Embryonic facial prominence (tissue), 1 donor: Measurements from ENCODE around the gene IDUA.

Experiments
- DNase-seq: peaks from one replicate; pipeline ENCODE4 v3.0.0-alpha.2; 2016; ENCODE audit errors: extremely low spot score

Gene IDUA

DNA sequence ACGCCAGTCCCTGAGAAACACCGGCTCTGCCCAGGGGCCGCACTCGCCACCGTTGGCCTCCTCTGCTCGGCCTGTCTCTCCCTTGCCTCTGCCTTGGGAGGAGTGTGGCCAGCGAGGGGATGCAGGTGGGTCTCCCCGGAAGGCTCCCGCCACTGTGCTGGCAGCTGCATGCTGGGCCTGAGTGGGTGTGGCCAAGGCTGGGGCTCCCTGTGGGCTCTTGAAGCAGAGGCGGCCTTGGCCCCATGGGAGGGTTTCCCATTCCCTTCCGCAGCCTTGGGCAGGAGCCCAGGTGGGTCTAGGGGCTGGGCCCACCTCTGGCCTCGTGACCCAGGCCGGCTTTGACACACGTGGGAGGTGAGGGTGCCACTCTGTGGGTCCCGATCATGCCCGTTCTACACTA is 43.7 kb downstream of the IDUA start:
- DNase-seq = no peak

DNA sequence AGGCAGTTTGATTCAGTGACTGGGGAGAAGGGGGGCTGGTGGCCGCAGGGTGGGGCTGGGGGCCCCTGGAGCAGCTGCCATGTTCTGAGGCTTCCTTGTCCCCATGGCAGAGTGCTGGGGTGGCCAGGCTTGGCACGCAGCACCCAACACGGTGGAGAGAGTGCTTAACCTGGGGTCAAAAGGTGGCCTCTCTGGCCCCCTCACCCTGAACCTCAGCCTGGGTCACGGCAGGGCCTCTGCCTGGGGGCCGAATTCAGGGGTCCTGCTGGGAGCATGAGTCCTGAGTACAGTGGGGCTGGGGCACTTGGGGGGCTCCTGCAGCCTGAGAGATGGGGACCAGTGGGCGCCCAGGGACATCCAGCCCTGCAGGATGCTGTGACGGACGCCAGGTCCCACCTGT is 44.5 kb downstream of the IDUA start:
- no peak for DNase-seq

DNA sequence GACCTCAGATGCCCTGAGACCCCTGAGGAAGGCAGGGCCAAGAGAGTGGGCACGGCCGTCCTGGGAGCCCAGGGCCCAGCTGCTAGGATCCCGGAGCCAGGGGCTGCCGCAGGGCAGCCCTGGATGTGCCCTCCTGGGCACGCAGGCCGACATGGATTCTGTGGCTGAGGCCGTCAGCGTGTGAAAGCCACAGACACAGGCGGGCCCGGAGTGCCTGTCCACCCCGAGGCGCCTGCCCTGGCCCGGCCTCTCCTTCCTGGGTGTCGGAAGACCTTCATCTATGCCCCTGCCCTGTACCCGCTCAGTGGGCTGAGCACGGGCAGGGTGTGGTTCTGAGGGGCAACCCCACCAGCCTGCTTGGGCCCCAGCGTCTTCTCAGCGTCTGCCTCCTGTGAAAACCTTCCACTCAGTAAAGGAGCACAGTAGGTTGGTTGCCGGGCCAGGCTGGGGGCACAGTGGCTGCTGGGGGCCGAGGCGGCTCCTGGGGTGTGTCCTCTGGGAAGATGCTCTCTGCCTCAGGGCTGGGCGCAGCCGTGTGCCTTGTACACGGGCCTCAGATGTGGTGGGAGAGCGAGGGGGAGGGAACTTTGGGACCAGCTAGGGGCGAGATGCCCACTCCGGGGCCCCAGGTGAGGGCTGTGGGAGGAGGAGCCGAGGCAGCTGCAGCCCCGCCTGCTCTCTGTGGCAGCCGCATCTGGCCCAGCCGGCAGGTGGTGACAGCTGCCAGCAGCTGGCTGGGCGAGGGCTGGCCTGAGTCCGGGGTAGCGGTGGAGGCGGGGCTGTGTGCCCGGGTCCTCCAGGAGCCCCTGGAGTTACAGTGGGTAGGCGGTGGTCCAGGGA is 45.3 kb downstream of the IDUA start:
- no peak for DNase-seq

DNA sequence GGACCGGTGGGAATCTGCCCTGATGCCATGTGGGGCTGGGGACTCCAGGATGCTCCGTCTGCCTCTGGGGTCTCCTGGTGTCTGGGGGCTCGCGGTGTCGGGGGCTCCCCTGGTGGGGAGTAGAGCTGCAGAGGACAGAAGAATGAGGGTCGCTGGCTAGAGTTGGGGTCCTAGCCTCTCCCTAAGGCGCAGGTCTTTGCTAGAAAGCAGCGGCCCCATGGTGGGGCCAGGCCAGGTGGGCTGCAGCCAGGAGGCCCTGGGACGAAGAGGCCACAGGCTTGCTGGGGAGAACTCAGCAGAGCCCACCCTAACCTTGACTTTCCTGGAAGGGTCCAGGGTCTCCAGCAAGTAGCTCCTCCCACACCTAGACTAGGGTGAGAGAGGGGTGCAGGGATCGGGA is 46.0 kb downstream of the IDUA start:
- no peak for DNase-seq

DNA sequence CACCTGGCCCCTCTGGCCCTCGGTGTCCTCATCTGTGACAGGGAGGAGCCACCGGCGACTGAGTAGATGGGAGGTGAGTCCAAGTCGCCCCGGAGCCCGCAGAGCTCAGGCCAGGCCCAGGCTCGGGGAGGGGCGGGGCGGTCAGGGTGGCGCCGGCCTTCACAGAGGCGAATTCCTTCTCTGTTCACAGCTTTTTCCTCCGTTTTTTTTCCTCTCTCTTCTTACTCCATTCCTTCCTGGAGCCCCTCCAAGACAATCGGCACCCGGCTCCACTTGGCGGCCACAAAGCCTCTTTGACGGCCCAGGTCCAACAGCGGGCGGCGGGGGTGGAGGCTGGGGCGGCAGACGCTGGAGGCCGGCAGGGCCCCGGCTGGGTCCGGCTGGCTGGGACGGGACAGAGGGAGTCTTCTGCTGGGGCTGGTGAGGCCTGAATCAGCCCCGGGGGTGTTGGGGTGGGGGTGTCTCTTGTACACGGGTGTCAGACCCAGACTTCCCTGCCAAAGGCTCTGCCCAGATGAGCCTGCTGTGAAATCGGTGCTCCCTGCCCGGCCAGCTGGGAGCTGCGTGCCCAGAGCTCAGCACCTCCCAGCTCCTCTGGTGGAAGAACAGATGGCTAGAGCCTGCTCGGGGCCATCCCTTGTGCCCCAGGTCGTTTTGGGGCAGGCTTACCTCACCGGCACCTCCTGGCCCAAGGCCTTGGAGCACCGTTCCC is 47.2 kb downstream of the IDUA start:
- DNase-seq = no peak

DNA sequence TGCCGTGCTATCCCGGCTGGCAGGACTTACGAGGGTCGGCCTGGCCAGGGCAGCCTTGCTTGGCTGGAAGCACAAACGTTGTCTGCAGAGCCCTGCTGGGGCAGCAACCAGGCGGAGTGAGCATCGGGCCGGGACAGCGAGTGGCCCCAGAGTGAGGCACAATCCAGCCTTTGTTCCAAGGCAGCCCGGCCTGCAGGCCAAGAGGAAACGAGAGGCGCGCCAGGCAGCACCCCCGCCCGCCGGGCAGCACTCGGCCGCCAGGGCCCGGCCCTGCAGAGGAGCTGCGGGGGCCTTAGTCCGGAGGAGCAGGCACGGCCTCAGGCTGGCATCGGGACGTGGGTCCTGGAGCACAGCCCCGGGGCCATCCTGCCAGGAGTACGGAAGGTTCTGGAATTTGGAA is 48.7 kb downstream of the IDUA start:
- no peak for DNase-seq

DNA sequence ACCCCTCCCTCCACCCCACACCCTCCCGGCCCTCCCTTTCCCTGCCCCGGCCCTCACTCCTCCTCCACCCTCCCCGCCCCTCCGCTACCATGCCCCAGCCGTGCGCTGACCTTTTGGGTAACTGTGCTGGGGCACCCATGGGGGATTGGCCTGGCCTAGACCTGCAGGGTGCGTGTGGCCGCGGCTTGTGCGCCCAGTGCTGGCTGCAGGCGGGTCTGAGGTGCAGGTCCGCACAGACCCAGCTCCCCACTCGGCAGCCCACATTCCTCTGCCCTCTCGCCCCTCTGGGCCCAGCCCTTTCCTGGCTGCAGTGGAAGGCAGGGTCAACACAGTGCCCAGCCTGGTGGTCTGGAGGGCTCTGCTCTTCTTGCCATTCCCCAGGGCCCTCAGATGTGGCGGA is 49.3 kb downstream of the IDUA start:
- no peak for DNase-seq

DNA sequence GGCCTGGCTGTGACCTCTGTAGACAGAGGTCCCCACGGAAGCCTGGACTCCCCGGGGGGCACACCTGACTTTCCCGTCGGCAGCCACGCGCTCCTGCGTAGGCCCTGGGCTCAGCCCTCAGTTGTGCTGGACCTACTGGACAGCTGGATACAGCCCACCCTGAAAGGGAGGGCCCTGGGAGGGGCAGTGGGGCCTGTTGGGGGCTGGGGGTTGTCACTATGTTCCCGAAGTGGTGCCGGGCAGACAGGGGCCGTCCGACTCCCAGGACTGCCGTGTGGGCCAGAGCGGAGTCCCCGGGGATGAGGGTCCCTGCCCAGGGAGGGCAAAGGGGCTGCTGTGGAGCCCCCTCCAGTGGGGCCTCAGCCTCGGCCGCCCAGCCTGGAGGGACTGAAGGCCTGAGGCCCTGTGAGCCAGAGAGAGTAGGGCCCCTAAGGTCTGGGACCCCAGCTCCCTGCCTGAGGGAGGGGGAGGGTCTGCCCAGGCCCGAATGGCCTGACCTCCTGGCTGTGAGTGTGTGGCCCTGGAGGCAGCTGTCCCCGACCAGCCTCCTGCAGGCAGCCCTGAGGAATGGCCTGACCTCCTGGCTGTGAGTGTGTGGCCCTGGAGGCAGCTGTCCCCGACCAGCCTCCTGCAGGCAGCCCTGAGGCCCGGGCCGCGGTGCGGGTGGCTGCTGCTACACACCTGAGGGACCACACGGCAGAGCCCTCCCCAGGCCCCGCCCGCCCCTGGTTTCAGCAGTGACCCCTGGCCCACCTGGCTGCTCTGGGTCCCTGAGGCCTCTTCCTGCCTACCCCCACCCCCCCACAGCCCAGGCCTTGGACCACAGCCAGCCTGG is 50.3 kb downstream of the IDUA start:
- DNase-seq = no peak

DNA sequence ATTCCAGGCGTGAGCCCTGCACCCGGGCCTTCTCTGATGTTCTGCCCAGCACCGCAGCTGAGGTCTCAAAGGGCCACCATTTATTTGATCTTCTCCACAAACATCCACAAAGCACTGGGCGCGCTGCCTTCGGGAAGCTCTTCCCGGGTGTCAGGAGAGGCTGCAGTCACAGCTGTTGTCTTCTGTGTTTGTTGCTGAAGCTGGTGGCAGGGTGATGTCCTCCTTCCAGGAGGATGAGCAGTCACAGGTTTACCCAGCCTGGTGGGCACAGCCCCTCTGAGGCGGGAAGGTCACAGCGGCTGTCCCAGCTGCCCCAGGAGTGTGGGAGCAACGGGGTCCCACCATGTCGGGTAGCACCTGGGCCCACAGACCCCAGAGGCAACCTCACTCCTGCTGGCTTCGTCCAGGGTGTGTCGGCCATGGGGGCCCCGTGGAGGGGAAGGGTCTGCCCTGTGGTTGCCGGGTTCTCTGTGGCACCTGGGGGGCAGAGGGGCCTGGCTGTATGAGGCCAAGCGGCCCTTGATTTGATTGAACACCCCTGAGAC is 52.2 kb downstream of the IDUA start:
- DNase-seq = no peak

DNA sequence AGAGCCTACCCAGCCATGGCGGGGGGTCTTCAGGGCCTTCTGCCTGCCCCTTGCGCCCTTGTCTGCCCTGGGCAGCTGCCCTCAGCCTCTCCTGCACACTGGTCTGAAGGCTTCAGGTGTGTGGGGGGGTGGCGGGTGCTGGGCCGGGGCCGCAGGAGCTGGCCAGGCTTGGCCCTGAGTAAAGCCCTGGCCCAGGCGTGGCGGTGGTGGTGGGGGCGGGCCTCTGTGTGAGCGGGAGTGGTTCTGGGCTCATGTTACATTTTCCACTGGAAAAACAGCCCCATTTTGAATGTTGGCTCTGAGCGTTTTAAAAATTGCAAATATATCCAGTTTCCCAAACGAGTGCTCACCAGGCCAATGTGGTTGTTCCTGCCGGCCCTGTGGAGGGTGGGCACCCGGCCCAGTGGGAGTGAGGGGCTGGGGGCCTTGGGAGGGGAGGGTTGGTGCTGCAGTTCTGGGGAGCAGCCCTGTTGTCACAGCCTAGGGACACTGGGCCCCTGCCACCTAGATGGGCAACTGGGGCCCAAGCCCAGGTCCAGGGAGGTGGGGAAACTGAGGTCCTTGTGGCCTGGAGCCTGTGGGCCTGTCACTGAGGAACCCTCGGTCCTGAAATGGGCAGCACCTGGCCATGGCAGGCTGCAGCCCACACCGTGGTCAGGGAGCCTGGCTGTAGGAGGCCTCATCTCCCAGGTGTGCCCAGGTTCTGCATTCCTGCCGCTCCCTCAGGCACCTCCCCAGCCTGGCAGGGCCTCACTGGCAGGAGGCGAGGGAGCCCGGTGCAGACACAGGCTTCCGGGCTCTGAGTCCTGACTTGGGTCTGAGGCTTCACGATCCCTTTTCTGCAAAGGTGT is 52.9 kb downstream of the IDUA start:
- DNase-seq = peak; percentile 77

DNA sequence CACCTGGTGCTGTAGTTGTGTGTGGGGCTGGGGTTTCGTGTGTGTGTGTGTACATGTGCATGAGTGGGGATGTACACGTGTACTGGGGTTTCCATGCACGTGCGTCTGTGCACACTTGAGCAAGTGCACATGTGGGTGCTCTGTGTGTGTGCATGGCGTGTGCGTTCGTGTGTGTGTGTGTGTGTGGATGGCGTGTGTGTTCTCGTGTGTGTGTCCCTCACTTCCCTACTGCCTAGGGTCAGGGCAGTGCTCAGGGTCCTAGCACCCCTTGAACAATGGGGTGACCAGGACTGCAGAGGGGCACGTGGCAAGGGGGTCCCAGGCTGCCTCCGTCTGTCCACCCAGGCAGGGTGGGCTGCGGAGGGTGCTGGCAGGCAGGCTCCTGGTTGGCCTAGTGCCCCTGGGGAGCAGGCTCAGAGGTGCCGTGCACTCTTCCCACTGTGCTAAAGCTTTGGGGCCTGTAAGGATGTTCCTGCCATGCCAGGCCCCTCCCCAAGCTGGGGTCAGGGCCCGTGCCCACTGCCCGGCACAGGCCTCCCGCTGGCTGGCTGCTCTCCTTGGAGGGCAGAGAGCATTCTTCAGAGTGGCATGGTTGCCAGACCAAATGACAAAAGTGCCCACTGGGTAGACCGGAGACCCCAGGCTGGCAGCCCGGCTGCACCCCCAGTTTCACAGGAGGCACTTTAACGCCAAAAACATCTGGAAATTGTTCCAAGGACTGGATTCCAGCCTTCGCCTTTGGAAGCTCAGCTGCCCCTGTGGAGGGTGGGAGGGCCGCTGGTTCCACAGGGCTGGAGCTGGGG is 53.7 kb downstream of the IDUA start:
- no peak for DNase-seq

DNA sequence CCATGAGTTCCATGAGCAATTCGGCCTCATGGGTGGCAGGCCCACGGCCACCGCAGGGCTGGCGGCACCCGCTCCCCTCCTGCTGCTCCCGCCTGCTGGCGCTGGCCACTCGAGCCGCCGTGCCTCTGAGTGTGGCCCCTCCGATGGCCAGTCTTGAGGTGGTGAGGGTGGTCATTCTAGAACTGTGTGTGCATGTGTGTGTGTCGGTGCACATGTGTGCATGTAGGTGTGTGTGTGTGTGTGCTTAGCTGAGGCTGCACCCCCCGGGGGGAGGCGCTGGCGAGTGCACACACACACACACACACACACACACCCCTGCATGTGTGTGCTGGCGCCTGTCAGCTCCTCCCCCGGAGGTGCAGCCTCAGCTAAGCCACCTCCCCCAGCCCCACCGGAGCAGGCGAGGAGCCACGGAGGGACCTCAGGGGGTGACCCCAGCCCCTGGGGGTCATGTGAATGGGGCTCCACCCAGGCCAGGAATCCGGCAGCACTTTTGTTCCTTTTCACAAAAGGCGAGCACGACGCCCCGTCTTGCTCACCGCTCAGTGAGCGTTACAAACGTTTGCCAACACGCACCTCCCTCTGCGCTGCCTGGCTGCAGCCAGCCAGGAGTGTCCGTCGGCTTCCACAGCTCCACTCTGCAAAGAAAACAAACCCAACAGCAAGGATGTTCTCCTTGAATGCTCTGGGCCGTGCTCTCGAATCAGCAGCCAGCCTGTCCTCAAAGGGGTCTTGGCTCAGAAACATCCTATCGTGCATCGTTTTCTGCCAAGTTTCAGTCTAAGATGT is 54.5 kb downstream of the IDUA start:
- no peak for DNase-seq

DNA sequence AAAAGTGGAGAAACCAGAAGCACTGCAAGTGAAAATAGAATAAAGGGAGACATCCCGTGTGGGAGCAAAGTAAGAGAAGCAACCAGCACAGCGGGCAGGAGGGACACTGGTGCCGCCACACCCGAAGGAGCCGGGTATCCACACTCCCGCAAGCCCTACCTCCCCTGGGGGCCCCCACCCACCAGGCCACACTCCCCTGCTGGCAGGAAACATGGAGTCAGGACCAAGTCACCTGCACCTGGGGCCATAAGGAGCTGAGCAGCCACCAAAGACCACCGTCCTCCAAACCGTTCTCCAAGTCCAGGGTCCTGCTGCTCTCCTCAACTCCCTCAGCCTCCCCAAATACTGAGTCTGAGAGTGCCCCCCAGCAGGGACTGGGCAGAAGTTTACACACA is 55.1 kb downstream of the IDUA start:
- no peak for DNase-seq

DNA sequence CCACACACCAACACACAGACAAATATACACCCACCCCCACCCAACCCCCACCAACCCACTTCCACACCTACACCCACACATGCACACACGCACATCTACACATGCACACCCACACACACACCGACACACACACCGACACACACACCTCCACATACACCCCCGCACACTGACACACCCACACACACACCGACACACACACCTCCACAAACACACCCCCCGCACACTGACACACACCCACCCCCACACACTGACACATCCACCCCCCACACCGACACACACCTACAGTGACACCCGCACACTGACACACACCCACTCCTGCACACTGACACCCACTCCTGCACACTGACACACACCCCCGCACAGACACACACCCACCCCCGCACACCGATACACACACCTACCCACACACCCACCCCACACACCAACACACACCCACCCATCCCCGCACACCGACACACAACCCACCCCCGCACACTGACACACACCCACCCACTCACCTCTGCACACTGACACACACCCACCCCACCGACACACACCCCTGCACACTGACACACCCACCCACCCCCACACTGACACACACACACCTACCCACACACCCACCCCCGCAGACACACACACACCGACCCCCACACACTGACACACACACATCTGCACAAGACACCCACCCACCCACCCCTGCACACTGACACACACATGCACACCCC is 55.7 kb downstream of the IDUA start:
- DNase-seq = no peak

DNA sequence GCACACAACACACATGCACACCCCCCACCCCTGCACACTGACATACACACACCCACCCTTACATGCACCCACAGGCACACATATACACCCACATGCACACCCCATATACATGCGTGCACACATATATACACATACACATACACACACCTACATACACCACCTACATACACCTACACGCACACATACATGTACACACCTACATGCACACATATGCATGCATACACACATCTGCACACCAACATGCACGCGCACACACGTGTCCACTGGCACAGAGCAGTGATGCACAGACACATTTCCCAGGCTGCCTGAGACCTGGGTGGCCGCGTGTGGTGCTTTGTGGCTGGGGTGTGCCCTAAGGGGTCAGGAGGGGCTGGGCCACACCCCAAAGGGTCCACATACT is 56.3 kb downstream of the IDUA start:
- DNase-seq = no peak

DNA sequence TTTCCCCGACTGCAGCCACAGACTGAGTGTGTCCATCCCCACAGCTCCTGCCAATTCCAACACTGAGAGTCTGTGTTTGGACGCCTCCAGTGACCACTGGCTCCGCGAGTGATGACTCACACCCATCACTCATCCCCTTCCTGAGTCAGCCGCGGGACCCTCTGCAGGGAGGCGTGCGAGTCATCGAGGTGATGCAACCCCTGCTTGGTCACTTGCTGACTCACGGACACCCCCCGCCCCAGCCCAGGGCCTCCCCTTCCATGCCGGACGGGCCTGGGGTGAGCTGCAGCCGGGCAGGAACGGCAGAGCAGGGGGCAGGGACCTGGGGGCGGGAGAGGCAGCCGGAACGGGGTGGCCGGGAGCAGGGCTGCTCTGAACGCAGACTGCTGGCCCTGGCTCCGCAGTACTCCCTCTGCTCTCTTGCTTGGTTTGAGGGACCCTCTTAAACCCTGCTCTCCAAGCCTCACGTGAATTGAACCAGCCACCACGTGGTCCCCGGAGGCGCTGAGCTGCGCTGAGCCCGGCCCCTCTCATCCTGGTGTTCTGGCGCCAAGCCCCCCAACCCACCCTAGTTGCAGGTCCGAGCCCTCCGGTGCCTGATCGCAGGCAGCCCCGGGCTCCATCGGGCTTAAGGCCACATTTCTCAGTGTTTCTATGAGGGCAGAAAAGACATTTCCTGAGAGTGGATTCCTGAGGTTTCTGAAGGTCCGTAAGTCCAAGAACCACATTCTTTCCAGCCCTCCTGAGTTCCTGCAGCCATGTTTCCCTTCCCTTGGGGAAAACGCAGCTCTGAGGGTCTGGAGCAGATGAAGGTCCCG is 57.0 kb downstream of the IDUA start:
- no peak for DNase-seq

DNA sequence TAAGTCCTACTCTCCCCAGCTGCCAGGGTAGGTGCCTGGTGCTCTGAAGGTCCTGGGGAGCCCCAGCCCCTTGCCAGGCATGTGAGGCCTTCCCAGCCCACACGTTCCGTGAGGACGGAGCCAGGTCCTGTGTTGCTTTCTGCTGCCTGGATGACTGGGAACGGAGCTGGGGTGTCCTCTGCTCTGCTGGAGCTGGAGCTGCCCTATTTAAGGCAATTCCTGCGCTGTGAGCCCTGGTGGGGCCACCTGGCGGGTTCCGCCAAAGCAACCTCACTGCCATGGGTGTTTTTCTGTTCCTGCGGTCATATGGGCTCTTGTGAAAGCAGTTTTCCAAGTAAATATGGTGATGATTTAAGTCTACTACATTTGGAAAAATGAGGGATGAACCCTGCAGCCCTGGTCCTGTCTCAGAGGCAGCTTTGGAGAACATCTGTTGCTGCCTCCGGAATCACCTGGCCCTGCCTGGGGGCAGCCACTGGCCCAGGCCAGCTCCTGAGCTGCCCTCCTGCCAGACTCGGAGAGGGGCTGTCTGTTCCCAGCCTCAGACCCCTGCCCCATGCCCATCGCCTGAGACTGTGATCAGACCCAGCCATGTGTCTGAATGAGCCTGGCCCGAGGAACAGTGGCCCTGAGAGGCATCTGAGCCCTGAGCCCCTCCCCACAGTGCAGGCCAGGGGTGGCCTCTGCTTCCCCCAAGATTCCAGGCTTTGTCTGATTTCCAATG is 57.8 kb downstream of the IDUA start:
- no peak for DNase-seq
